CD4-positive, alpha-beta T cell treated with Interferon gamma for 1 hour (primary cell): ENCODE data around the gene LRG1.
A peak's percentile ranks its signal among the peaks of the same experiment; 100 is the strongest.

Experiments
- DNase-seq: peaks from one replicate; pipeline ENCODE4 v3.0.0-alpha.2; 2020

The LRG1 gene, protein sequence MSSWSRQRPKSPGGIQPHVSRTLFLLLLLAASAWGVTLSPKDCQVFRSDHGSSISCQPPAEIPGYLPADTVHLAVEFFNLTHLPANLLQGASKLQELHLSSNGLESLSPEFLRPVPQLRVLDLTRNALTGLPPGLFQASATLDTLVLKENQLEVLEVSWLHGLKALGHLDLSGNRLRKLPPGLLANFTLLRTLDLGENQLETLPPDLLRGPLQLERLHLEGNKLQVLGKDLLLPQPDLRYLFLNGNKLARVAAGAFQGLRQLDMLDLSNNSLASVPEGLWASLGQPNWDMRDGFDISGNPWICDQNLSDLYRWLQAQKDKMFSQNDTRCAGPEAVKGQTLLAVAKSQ

DNA sequence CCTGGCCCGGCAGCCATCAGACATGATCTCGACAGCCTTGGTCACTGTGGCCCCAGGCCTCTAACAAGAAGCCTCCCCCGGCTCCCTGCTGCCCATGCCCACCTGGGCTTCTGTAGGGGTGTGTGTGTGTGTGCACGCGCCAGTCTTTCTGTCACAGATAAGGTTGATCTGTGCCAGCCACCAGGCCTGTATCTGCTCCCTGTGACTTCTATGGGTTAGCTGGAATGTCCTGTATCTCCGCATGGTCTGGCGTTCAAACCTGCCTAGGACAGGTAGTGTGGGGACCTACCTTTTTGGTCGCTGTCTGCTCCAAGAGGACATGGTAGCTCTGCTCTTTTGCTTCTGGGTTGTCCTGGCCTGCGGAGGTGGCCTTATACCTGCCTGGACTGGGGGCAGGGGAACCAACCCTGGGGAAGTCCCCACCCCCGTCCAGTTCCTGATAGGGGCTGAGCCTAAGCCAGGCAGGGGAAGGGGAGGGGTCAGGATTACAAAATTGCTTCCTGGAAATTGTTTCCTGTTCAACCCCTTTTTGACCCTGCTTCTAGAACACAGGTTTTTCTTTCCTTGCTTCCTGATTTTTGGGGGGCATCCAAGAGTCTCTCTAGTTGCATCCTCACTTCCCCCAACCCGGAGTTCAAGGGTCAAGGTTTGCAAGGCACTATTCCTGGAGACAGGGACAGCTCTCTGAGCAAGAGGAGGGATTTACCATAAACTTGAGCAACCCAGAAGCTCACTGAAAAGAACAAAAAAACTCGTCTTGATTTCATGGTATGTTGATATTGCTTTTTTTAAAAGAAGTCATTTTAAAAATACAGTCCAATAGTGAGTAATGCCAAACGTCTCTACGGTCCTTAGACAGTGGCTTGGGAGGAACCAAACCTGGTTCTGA lies at the start of gene LRG1:
Gene LRG1, minus strand, starts transcription at position 344 of the 889 bp plus-strand sequence. Its CDS starts 23 bp downstream, at position 321.
- peak; percentile 58 for DNase-seq

DNA sequence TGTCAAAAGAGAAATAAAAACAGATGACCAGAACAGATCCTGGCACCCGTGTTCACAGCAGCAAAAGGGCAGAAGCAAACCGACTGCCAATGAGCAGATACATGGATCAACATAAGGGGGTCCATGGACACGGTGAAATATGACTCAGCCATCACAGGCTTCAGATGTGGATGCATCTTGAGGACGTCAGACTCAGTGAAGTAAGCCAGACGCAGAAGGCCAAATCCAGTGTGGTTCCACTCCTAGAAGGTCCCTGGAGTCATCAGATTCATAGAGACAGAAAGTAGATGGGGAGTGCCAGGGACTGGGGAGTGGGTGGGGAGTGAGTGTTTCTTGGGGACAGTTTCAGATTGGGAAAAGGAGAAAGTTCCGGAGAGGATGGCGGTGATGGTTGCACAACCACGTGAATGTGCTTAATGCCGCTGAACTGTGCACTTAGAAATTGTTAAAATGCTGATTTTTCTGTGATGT lies 48.5 kb upstream of the LRG1 start:
- DNase-seq, result no peak

DNA sequence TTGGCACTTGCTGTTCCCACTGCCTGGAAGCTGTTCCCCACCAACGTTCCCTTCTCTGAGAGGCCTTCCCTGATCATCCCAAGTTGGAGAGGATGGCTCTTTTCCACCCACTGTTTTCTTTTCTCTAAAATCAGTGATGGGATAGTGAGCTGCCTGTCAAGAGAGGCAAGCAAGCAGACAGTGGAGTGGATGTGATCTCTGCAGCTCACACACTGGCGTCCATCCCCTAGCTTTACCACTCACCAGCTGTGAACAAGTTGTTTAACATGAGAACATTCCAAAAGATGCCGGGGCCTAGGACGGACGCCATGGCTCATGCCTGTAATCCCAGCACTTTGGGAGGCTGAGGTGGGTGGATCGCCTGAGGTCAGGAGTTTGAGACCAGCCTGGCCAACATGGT lies 47.7 kb upstream of the LRG1 start:
- DNase-seq, result no peak

DNA sequence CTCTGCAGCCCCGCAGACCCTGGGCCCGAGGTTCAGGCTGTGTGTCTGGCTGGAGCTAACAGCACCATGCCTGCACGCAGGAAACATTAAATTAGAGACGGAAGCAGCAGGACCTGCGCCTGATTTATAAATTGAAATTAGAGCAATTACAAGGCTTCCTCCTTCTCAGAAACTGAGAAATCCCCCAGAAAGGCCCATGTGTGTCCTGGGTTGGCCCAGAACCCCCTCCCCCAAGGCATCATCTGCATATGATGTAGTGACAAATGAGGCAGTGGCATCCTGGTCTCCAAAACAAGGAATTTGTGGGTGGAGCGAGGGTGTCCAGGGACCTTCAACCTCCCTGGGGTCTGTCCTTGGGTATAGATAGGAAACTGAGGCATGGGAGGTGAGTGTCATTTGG lies 46.9 kb upstream of the LRG1 start:
- no peak for DNase-seq

DNA sequence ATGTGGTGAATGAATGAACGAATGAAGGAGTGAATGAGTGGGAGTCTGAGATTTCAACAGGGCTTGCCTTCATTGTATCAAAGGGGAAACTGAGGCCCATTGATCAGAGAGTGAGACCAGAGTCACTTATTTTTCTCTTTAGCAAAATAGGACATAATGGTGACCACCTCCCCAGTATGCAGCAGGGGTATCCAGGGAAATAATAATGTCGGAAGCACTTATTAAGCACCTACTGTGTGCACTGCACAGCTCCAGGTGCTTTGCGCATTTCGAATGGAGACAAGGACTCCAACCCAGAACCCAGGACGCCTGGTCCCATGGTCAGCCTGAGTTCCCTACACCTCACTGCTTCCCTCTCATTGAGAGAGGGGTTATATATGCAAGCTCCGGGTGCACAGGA lies 46.4 kb upstream of the LRG1 start:
- no peak for DNase-seq

DNA sequence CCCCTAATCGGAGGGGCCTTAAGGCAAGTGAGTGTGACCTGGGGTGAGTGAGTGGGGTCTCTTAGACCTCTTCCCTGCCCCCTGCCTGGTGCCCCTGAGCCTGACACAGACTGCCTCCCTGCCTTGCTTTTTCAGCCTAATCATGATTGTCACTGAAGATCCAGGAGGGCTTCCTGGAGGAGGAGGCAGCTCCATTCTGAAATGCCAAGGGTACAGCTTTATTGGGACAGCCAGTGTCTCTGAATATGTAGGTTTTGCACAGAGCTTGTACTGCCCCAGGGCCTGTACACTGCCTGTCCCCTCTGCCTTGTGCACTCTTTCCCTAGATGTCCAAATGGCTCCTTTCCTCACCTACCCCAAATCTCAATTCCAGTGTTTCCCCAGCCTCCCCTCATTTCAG lies 45.7 kb upstream of the LRG1 start:
- no peak for DNase-seq

DNA sequence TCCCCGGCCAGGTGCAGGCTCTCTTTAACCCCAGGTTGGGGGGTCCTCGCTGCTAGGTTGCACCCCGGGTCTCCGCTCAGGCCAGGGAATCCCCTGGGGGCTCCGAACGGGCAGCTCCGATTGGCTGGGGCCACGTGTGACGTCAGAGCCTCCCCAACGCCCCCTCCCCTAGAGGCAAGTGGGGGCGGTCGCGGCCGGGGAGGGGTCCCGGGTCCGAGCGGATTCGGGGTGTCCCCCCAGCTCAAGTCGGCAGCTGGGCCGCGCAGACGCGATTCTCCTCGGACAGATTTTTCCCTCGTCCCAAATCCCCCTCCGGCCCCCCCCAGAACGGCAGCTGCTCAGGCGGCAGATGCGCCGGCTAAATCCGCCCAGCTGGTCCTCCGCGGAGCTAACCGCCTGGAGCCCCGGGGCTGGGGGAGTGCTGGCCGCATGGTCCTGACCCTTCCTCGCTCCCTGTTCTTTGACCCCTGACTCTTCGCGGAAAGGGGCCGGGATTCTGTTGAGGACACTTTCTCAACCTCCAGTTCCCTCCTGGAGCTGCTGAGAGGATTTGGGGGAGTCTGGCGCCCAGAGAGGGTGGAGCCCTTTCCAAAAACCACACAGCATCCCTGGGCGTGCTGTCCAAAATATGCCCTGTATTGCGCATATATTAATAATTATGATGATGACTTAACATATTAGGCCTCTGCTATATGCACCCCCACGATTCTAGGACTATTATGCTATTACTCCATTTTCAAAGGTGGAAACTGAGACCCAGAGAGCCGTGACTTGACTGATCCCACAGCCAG lies 45.0 kb upstream of the LRG1 start:
- no peak for DNase-seq

DNA sequence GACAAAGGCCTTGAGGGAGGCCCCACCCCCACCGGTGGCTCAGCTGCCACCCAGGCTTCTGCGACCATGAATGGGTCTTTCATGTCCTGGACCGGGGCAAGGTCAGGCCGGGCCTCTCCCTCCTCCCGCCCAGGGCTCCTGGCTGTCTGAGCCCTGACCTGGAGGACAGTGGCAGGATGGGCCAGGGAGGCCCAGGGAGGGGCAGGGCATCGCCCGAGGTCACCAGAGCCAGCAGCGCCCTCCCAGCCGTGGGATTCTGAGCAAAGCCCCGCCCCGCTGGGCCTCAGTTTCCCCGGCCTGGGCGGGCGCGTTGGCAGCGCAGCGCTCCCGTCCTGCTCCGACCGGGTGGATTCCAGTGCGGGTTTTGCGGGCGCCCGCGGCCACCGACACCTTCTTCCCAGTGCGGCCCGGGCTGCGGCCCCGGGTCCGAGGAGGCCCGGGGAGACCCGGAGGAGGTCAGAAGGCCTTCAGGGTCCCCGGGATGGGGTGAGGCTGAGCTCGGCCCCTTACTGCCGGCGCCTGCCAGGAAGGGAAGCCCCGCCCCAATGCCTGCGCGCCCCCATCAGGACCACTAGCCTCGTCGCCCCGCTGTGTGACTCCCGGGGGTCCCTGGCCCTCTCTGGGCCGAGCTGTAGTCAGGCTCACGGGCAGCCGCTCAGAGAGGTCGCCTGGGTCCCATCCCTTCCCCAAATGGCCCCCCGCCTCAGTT lies 44.3 kb upstream of the LRG1 start:
- no peak for DNase-seq

DNA sequence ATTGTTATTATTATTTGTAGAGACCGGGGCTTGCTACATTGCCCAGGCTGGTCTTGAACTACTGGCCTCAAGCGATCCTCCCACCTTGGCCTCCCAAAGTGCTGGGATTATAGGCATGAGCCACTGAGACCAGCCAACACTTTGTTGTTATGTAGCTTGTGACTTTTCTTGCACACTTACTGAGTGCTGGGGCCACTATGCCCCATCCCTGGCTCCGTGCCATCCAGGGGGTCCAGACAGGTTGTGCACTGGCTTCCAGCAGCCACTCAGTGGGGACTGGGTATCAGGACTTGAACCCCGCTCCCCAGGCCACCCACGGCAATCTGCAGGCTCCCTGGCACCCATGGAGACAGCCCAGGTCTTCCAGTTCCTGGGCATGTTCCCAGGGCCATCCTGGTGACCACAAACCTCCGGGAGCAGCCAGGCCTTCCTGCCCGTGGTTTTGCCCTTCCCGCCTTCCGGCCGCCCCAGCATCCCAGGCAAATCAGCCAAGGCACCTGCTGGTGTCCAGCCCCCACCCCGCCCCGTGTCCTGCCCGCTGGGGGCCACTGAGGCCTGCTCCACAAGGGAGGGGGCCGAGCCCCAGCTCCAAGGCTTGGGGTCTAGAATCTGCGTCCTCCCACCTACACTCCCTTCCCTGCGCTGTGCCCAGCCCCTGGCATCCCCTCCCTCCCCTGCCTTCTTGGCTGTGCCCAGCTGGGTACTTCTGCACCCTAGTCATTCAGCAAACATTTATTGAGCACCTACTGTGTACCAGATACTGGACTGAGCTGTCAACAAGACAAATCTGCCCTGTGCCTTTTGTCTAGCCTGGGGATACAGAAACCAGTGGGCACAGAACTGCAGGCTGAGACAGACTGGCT lies 43.4 kb upstream of the LRG1 start:
- DNase-seq, result no peak

DNA sequence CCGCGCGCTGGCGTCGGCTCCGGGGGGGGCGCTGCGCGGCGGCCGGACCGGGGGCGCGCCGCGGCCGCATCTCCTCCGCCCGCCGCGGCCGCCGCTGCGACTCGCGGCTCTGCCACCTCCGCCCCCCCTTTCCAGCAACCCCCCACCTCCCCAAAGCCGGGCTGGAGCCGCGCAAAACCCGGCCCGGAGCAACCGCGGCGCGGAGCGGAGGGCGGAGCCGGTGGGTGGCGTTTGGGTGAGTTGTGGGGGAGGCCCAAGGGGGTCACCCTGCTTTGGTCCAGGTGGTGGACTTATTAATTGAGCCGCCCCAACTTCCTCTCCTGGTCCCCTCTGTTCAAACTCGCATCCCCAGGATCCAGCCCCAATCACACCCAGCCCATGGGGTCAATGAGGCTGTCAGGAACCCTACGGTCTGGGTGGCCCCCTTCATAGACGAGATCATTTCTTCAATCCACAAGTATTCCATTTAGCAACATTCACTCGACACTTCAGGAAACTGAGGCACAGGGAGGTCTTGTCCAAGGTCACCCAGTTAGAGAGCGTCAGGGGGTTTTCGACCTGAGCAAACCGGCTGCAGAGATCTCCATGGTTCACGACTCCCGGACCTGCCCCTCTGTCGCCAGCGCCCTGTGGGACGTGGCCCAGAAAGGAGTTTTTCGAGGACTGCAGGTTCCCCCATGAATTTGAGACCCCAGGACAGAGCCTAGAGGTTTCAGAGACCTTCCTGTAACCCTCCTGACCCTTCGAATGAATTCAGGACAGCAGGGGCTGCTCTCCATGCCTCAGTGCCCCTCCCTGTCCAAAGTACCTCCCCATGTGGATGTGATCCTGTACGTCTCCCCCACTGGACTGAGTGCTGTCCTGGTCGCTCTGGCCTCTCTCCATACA lies 42.1 kb upstream of the LRG1 start:
- DNase-seq, result no peak

DNA sequence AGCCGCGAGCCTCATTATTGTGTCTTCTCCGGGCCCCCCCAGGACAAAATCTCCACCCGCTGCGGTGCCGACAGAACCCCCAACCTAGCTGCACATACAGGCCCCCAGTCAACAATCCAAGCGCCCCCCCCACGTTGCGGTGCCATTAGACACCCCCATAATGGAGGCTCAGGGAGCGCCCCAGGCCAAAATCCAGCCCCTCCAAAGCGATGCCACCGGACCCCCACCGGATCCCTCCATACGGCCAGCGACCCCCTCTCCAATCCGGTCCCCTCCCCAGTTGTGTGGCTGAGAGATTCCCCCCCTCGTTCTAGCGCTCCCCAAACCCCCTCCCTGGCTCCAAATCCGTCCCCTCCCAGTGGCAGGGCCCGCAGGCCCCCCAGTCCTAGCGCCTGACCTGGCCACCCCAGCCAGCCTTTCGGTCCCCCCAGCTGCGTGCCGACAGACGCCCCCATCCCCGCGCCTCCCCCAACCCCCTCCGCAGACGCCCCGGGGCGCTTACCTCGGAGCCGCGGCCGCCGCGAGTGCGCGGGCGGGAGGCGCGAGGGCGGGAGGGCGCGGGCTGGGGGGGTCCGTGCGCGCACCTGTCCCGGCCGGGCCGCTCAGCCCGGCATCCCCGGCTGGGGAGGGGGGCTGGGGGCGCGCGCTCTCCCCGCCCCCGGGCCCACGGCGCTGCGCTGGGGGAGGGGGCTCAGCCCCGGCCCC lies 41.3 kb upstream of the LRG1 start:
- DNase-seq, result no peak

DNA sequence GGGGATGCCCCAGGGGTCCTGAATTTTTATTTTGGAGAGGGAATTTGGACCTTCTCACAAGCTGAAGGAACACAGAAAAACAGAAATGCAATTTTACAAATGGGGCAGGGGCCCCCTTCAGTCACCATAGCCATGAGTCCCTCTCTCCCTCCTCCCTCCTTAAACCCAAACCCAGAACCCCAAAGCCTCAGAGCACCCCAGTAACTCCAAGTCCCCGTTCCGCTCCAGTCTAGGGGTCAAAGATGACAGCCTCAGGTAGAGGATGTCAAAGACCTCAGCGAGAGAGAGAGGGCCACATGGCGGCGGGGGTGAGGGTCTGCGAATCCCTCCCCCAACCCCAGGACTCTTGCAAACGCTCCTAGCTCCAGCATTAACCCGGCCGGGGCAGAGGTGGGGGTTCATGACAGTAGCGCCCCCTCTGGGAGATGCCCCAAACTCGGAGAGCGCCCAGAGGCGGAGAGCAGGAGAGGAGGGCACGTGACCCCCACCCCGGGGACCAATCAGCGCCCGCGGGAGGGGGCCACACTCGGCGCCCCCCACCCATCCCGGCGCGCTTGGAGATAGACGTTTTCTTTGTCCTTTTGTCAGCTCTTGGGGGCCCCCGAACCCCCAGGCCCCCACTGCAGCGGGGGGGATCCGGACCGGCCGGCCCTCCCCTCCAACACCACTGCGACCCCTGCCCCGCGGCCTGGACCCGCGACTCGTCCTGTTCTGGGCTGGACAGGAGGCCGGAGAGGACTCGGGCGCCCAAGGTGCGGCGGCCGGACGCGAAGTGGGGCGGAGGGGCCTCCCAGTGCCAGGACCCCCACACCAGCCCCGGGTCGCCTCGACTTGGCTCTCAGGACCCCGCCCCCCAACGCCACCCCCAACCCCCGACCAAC lies 40.4 kb upstream of the LRG1 start:
- DNase-seq, result no peak

DNA sequence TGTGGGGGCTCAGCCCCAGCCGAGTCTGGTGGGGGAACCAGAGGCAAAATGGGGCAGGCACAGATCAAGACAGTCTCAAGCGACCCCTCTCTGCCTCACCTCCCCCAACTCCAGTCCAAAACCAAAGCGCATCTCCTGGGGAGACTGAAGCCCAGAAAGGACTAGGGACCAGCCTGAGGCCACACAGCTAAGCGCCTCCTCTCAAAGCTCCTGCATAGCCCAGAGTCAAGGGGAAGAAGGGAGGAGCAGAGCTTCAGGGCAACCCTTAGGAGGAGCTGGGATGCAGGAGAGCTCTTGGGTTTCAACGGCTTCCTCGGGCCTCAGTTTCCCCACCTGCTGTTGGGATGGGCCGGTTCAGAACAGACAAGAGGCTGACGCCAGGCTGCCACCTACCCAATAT lies 39.6 kb upstream of the LRG1 start:
- DNase-seq, result no peak

DNA sequence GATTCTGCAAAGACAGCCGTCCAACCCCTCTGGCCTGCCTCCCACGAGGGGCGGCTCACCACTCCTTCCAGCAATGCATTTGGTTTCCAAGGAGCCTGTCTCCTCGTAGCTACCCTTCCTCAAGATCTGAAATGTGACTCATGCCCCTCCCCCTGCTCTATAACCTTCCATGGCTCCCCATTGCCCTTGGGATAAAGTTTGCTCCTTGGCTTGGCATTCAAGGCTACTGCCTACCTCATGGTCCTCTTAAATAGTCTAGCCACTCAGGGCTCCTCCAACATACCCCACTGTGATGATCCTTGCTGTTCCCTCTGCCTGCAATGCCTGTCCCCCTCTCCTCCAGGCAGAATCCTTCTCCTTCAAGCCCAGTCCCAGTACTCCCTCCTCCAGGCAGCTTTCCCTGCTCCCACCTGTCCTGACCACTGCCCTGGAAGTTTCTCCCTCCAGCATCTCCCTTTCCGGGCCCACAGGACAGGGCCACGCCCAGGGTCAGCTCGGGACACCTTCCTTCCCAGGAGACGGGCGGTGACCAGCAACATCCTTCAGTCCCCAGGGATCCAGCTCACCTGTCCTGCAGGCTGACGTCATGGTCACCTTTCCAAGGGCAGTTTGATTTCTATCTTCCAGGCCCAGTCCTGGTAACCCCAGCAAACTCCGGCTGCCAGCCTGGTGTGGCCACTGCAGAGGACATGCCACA lies 38.9 kb upstream of the LRG1 start:
- DNase-seq, result no peak

DNA sequence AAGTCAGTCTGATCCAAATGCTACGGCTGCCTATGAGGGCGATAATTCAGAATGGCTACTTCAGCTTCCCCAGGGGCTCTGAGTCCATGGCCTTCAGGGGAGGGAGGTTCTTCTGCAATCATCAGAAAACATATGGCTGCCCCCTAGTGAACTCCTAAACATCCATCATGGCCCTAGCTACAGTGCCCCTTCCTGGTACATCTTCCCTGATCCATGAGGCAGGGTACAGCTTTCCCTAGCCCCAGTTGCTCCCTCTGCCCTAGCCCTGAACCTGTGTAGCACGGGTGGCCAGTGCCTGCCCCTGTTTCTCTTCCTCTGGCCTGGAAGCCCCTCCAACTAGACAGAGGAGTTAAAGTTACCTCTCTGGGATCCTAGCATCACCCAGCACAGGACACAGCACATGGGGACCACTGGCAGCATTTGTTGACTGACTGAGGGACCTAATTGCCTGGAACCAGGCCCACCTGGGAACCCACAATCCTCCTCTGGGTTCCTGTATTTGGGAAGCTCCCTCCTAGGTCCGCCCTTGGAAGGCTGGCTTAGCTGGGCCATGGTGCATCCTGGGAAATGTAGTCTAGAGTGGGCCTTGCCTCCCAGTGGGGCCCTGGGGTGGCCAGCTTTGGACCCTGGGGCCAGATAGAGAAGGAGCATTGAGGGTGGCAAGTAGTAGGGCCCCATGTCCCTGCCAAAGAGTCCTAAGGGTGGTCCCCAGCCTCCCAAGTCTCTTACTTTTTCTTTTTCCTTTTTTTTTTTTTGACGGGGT lies 37.4 kb upstream of the LRG1 start:
- DNase-seq, result no peak

DNA sequence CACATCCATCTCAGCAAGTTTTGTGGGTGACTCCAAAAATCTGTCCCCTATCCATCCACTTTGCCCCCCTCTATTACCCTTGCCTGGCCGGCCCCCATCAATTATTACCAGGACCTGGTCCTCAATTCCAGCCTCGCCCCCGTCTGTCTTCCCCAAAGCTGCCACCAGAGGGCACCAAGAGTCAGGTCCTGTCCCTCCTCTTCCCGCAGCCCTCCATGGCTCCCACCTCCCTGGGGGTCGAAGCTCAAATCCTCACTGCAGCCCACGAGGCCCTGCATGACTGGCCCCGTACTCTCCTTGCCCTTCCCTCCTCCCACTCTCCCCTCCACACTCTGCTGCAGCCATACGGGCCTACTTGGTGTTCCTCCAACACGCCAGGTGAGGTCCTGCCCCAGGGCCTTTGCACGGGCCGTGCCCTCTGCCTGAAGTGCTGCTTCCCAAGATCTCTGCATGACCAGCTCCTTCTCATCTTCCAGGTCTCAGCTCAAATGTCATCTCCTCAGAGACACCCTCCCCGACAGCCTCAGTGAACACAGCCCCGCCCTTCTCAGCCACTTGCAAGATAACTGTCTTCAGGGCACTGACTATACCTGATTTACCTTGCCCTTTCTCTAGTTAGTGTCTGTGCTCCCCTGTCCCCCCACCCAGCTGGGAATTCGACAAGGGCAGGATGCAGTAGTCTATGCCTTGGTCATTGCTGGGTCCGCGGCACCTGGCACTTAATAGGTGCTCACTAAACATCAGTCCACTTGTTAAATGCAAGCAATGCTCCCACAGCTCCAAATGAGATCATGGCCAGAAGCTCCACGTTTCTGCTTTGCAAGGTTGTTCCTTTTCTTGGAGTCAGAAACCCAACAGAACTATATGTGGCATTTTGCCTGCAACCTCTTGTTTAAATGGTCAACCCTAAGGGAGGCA lies 36.4 kb upstream of the LRG1 start:
- DNase-seq, result peak; percentile 53
